ENCODE measurements around the gene CRAT. TPM values are rescaled to one million over a fixed set of nuclear protein-coding genes. Genes with fewer than 3 reads are reported as not detected.

CRAT gene
- total and polyA plus RNA-seq, 2 of the 4 experiments (the other 2 are of a cell fraction), result 18.8 to 41.6 TPM

DNA sequence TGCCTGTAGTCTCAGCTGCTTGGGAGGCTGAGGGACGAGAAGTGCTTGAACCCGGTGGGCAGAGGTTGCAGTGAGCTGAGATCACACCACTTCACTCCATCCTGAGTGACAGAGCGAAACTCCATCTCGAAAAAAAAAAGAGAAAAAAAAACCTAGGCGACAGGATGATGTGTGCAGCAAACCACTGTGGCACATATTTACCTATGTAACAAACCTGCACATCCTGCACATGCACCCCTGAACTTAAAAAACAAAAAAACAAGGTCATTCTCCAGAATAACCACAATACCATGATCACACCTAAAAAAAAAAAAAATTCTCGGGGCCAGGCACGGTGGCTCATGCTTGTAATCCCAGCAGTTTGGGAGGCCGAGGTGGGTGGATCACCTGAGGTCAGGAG, 37.2 kb downstream of the CRAT start:
- Histone ChIP-seq H3K4me3 (ENCODE audit: insufficient read depth, low read depth, low read length) (no peak overlapping the region), H4K8ac (ENCODE audit: low read depth in 2 of 2, low read length in 2 of 2) (no peak overlapping the region), H3K9ac (ENCODE audit: low read depth, low read length) (no peak overlapping the region), H3K9me3 (ENCODE audit: control insufficient read depth, insufficient read depth, low read length) (no peaks in the 10 kb centered on the region), H3K14ac (replicated peaks; ENCODE audit: low read depth, low read length) (no peak overlapping the region), H2BK5ac (ENCODE audit: low read depth, low read length, poor library complexity, severe bottlenecking) (no peak overlapping the region), H3K18ac (ENCODE audit: low read depth, low read length) (no peak overlapping the region), H4K20me1 (ENCODE audit: insufficient read depth, low read length) (no peaks in the 10 kb centered on the region), H3K56ac (ENCODE audit: extremely low read depth, insufficient read depth, low read length) (no peak overlapping the region), H4K91ac (ENCODE audit: insufficient read depth, low read depth, low read length) (no peak overlapping the region), H2BK15ac (ENCODE audit: low read depth, low read length) (no peak overlapping the region), H2AK5ac (ENCODE audit: low read depth, low read length) (no peak overlapping the region), H3K79me1 (ENCODE audit: low read depth in 1 of 2, low read length in 2 of 2) (no peaks in the 10 kb centered on the region), H3K4ac (ENCODE audit: low read depth, low read length) (no peak overlapping the region), H3K36me3 (ENCODE audit: control insufficient read depth, insufficient read depth, low read length) (peaks cover 3% of the 10 kb centered on the region; the same call in 1 of the 2 replicates), H4K5ac (ENCODE audit: low read depth, low read length) (no peak overlapping the region), H2BK120ac (ENCODE audit: low read depth, low read length) (no peak overlapping the region), H3K27ac (ENCODE audit: insufficient read depth, low read length) (no peak overlapping the region), H2BK20ac (ENCODE audit: low read depth, low read length) (no peak overlapping the region), H3K23ac (ENCODE audit: low read depth, low read length) (no peak overlapping the region), H2AK9ac (replicated peaks; ENCODE audit: low read depth, low read length, poor library complexity) (no peak overlapping the region), H3K9me1 (ENCODE audit: insufficient read depth, low read length) (0 out of 2 replicates have a peak, but pooled peaks cover 6% of the 10 kb centered on the region), H3K27me3 (ENCODE audit: control insufficient read depth, insufficient read depth, low read length) (no peaks in the 10 kb centered on the region), H3K4me1 (ENCODE audit: control insufficient read depth, insufficient read depth, low read length) (no peaks in the 10 kb centered on the region), H2AFZ (replicated peaks; ENCODE audit: low read length, poor library complexity) (no peak overlapping the region), H3K4me2 (ENCODE audit: low read depth, low read length) (no peak overlapping the region)
- ATAC-seq (ENCODE audit: low read depth), result no peak
- dilution Hi-C loops (cut with HindIII; ENCODE audit: low sequenced_read_pairs, unreplicated experiment), result no loop called here
- ChIA-PET CTCF (no interaction called here), POLR2A (ENCODE audit: unreplicated experiment) (no interaction called here)
- 100% methylated on average over 1 of the region's 8 CpGs; no CpG with 5 or more reads in 1 of the 2 experiments for WGBS, 2 experiments (ENCODE audit: extremely low coverage in 2 of 2, insufficient read length in 1 of 2)
- no peak for DNase-seq
- intact Hi-C loops (cut with micrococcal nuclease), result no loop called here
- TF ChIP-seq CTCF (conservative IDR thresholded peaks at IDR 0.05; ENCODE audit: low read depth, low read length), result no peak
- TF ChIP-seq SMC3 (IDR thresholded peaks at IDR 0.05; ENCODE audit: low read depth, low read length), result no peak
- no peak for TF ChIP-seq CEBPB (IDR thresholded peaks at IDR 0.05; ENCODE audit: low read depth, low read length)
- TF ChIP-seq MXI1 (IDR thresholded peaks at IDR 0.05; ENCODE audit: borderline replicate concordance, low read depth, low read length), result no peak
- TF ChIP-seq FOS (IDR thresholded peaks at IDR 0.05; ENCODE audit: low read depth, low read length), result no peak
- BruUV-seq (replicated peaks), result no TSS peak
- in situ Hi-C loops (cut with MboI; ENCODE audit: low sequenced_read_pairs), result no loop called here

All from IMR-90 (cell line).